Mammary epithelial cell (primary cell): Measurements from ENCODE around the gene PHF2.

Experiments used
- EZH2 ChIP-seq: IDR thresholded peaks from 2 replicates; pipeline ENCODE4 v1.6.1; 2012; ENCODE audit warnings: low read length, inconsistent platforms, borderline replicate concordance
- TF ChIP-seq, protein P1 (sequence below), 2 donors: IDR thresholded peaks in 1 of 2; conservative IDR thresholded peaks in 1 of 2; 2 replicates each; pipeline ENCODE4 v1.5.1; 2011 to 2012; ENCODE audit warnings: inconsistent platforms in 2 of 2, low read length in 2 of 2, mild to moderate bottlenecking in 2 of 2, control low read depth in 1 of 2, low read depth in 1 of 2; ENCODE audit not compliant: insufficient read depth in 1 of 2; ENCODE audit errors: extremely low read depth in 1 of 2

DNA sequence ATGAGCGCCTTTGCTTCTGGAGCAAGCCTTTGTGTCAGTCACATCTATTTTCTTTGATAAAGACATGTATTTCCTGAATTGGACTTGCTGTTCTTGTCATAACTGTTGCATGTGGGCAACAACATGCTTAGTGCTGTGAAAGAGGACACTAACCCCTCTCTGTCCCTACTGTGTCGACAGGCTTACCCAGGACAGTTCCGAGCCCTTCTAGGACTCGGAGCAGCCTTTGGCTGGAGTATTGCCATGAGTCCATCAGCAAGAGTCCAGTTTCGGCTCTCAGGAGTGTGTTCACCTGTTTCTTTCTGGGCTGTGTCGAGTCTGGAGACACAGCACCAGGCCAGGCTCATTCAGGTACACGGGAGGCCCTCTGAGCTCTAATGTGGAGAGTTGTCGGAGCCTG is 36.1 kb upstream of the PHF2 start:
- TF ChIP-seq, protein P1, sequence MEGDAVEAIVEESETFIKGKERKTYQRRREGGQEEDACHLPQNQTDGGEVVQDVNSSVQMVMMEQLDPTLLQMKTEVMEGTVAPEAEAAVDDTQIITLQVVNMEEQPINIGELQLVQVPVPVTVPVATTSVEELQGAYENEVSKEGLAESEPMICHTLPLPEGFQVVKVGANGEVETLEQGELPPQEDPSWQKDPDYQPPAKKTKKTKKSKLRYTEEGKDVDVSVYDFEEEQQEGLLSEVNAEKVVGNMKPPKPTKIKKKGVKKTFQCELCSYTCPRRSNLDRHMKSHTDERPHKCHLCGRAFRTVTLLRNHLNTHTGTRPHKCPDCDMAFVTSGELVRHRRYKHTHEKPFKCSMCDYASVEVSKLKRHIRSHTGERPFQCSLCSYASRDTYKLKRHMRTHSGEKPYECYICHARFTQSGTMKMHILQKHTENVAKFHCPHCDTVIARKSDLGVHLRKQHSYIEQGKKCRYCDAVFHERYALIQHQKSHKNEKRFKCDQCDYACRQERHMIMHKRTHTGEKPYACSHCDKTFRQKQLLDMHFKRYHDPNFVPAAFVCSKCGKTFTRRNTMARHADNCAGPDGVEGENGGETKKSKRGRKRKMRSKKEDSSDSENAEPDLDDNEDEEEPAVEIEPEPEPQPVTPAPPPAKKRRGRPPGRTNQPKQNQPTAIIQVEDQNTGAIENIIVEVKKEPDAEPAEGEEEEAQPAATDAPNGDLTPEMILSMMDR (conservative IDR thresholded peaks at IDR 0.05 in 1 of 2, IDR thresholded peaks at IDR 0.05 in 1 of 2; ENCODE audit: extremely low read depth in 1 of 2, insufficient read depth in 1 of 2, low read depth in 1 of 2, low read length in 2 of 2) = no peak
- TF ChIP-seq EZH2 = no peak
